Stimulated activated naive CD4-positive, alpha-beta T cell (primary cell): ENCODE measurements around the gene SLC35F2.
"Not testable (repeated sequence)": the region's sequence is repeated elsewhere in the genome, so short reads cannot be mapped to it uniquely, and the experiment has no call there.

Experiments used
- DNase-seq, 6 experiments: peaks; one replicate each; lab custom pipeline; 2025; lab: John Stamatoyannopoulos, UW

The SLC35F2 gene

DNA sequence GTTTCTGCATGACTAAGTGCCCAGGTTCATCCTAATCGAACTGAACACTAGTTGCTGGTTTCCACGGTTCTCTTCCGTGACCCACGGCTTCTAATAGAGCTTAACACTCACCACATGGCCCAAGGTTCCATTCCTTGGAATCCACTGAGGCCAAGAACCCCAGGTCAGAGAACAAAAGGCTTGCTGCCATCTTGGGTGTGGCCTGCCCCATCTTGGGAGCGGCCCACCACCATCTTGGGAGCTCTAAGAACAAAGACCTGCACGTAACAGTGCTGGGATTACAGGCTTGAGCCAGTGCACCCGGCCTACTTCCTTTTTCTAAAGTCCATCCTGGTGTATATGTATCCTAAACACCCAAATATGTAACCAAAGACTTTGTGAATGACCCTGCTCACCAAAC is 68.8 kb downstream of the SLC35F2 start:
- DNase-seq: no peak

DNA sequence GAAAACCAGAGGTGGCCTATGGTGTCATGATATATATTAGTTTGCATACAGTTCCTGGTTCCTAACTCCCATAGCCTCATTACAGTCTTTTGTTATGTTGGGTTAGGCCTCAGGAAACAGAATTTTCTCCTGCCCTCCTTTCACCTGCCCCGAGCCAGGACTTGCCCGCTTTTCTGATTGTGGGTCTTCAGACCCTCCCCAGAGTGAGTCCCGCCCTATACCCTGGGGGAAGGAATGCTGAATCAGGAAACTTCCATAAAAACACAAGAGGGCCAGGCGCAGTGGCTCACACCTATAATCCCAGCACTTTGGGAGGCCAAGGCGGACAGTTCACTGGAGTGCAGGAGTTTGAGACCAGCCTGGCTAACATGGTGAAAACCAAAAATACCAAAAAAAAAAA is 70.9 kb downstream of the SLC35F2 start:
- DNase-seq: no peak

DNA sequence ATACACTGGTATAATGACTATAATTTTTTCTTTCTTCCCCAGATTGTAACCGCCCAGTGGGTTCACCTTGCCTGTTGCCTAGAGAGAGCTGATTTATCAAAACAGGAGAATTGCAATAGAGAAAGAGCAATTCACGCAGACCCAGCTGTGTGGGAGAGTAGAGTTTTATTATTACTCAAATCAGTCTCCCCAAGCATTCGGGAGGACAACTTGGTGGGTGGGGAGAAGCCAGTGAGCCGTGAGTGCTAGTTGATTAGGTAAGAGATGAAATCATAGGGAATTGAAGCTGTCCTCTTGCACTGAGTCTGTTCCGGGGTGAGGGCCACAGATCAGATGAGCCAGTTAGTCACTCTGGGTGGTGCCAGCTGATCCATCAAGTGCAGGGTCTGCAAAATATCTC is 73.2 kb downstream of the SLC35F2 start:
- DNase-seq: no peak

DNA sequence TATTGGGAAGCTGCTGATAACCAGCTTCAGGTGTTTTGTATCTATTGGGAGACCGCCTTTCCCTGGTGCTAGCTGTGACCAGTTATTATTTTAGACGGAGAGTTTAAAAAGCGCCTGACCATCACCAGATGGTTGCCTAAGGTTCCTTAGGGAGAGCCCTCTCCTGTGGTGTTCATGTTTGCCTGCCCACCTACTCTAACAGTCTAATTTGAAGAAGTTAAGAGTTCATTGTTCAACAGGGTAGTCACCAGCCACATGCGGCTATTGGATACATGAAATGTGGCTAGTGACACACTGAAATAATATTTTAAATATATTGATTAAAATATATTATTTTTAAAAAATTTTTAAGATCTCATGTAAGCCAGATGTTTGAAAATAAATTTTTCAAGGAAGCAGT is 75.5 kb downstream of the SLC35F2 start:
- DNase-seq: no peak

DNA sequence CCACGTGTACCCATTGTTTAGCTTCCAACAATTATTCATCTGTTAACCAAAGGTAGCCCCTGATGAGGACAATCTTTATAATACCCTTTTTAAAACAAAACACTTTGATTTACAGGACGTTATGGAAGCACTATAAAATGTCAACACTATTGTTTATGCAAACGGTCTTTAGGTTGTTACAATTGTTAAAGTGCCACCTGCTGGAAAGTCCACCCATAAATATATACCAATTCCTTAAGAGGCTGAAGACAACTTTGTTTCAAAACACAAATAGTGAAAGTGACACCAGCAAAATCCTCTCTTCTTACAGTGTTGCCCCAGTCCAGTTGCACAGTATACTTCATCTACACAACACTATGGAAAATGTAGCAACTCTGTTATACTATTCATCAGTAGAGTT is 77.8 kb downstream of the SLC35F2 start:
- no peak for DNase-seq

DNA sequence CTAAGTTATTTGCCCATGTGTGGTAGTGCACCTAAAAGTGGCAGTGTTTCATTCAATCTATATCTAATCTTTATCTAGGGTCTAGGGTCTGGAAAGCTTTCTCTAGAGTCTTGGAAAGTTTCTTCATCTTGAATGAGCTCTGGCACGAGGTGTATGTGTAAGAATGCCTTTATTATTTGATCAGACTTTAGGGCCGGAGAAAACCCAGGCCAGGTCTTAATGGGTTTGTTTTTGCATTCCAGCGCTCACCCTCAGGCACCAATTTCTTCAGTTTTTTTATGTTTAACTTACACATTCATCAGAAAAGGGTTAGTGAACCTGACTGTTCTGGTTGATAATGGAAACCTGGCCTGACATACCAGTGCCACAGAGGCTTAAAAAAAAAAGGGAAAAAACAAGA is 78.5 kb downstream of the SLC35F2 start:
- DNase-seq: no peak

DNA sequence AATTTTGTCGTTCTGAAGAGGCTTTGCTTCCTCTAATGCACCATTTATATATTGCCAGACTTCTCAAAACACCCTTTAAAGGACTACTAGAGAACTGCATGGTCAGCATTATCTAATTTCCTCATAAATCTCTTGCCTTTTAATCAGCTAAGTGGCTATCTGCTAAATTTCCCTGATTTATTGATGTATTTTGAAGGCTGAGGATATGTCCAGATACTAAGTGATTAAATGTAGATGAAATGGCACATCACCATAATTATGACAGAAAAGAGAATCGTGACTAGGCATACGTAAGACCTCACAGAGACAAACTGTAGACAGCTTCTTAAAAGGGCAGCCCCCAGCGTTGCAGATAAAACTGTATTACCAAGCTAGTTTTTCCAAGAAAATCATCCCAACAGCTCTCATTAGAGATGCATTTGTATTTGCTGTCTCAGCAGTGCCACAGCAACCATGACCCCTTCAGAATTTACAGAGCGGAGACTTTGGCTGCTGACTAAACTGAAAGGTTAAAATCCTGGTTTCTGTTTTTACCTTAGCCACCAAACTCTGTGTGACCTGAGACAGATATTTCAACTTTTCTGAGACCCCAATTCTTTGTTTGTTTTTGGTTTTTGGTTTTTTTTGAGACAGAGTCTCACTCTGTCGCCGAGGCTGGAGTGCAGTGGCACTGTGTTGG is 79.6 kb downstream of the SLC35F2 start:
- no peak for DNase-seq

DNA sequence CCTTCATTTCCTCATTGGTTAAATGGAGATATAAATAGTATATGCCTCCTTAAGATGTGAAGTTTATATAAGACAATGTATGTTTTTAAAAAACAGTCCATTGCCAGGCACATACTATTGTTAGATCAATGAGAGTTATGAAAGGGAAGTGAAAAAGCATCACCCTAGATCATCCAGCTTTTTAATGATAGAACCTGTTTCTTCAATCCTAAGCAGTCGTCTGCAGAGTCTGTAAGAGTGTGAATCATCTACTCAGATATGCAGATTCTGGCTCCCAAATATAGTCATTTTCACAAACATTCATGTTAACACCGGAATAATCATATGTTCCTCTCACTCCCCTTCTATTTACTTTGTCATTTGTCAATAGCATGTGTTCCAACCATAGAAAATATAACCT is 81.5 kb downstream of the SLC35F2 start:
- DNase-seq: no peak

- no peak for DNase-seq
Measured at GRCh38 chr11:107776062-107776461, 82.5 kb downstream of the SLC35F2 start.

DNA sequence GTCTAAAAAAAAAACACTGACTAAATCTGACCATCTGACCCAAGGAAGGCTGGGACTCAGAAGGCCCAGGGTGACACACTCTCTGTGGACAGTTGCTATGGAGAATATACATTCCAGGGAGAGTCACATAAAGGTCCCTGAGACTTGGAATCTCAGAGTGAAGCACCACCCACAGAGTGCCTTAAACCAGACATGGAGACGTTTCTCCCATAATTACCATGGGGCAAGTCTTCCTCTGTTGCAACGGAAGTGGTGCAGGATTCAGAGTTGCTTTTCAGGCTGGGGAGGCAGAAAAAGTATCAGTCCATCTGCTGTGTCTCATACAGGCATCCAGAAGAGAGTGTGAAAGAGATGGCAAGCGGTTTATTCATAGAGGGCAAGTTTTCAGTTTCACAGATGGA is 88.0 kb downstream of the SLC35F2 start:
- DNase-seq: no peak

DNA sequence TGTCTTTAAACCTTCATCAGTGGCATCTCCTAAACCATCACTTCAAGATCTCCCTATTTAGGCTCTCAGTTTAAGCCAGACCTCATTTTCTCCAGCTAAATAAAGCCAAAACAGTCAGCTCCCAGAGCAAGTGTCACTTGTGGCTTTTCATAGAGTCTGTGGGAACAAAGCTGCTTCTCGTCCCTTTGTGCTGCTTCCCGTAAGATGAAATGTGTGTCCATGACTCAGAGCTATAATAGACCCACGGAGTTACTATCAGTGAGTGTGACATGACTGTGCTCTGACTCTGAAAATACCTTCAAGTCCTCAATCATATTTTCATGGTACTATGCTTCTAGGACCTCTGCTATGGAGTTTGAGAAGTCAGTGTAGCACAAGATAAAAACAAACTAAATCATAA is 89.4 kb downstream of the SLC35F2 start:
- no peak for DNase-seq

GRCh38 chr11:107758719-107759355 is 99.8 kb downstream of the SLC35F2 start:
- DNase-seq: not testable (repeated sequence)

- DNase-seq: no peak
Measured at GRCh38 chr11:107757661-107758060, 100.9 kb downstream of the SLC35F2 start.

DNA sequence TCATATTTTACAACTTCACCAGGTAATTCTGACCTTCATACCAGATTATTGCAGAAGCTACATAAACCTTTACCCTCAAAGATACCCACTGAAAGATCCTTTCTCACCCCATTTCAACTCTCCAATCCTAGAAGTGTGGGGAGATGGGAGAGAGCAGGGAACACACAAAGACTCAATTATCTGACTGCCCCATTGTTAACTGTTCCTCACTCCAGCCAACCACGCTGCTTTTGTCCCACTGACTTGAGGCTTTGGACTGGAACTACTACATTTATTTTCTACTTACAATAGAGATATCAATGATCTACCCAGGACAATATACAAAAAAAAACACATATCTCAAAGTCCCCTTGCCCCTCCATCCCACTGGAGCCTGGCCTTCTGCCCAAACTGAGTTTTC is 102.0 kb downstream of the SLC35F2 start:
- DNase-seq: no peak

DNA sequence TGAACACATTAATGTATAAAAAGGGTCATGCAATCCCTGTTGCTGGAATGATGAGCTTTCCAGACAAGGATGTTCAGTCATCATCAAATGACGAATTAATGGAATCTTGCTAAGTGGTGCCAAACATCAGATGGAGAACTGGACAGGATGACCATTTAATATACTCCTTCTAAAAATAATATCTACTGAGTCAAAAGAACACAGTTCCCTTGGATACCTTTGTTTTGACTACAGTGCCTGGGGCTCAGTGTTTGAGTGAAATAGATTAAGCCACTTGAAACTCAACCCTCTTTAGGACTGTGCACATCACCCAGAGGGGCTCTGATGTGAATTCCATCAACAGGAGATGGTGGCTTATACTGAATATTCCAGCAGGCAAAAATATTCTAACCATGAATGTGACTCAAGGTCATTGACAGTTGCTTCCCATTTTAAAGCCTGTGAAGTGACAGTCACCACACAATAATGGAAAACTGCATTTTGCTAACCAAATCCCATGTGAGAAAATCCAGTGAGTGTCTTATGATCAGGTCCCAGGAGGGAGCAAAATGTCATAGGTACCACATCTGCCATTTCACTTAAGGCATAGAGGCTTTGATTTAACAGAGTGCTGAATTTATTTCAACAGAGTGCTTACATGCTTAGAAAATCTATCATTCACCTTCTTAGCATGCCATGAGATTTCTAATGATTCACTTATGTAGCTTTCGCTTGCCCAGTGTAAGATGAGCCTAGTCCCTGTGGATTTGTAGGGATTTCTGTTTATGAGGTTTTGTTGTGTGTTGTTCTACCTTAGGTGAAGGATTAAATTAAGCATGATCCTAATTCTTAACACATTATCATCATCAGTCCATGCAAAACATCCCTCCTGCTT is 105.4 kb downstream of the SLC35F2 start:
- DNase-seq: no peak

DNA sequence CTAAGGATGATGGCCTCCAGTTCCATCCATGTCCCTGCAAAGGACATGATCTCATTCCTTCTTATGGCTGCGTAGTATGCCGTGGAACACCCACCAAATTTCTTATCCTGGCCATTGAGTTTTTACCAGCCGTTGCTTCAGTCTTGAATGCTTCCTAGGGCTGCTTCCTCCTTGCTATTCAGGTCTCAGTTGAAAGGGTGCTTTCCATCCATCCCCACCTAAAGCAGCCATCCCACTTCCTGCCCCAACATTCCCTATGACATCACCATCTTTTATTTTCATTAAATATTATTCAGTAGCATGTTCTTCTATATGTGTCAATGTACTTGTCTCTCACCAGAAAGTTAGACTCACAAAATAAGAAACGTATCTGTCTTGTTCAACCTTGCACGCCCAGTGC is 106.1 kb downstream of the SLC35F2 start:
- no peak for DNase-seq

DNA sequence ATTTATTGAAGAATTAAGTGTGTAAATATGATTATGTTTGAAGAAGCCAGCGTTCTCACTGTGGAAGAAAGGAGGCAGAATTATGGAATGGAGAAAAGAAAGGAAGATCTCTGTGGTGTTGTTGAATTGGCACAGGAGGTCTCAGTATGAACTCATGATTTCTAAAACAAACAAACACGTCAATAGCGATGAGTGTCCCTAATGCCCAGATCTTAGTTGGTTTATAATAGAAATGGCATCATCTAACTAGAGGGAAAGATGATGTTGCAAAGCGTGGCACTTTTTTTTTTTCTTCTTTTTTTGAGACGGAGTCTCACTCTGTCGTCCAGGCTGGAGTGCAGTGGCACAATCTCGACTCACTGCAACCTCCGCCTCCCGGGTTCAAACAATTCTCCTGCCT is 107.5 kb downstream of the SLC35F2 start:
- no peak for DNase-seq

DNA sequence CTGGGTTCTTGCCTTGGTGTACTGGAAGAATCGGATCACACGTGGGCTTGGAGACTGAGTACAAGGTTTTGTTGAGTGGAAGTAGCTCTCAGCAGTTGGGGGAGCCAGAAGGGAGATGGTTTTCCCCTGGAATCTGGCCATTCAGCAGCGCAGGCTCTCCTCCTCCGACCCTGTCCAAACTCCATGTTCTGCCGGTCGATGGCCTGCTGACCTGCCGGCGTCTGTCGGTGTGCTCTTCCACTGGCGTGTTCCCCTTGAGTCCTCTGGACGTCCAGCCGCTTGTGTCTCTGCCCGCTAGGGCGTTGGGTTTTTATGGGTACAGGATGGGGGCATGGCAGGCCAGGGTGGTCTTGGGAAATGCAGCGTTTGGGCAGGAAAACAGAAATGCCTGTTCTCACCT is 108.3 kb downstream of the SLC35F2 start:
- no peak for DNase-seq

GRCh38 chr11:107747622-107748021 is 111.0 kb downstream of the SLC35F2 start:
- DNase-seq: no peak

DNA sequence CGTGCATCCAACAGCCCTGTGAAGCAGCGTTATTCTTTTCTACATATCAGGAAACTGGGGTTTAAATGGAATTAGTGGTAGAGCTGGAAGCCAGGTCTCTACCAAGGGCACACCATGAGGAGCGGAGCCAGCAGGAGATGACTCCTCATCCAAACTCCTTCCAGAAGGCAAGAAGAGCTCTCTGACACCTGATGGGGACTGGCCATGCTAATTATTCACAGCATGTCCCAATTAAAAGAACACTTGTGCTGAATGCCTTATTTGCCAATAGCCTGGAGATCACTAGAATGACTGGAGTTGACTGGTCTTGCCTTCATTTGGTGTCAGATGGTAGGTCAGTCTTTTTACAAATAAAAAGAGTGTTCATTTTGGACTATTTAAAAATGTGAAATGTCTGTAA is 113.9 kb downstream of the SLC35F2 start:
- DNase-seq: no peak

DNA sequence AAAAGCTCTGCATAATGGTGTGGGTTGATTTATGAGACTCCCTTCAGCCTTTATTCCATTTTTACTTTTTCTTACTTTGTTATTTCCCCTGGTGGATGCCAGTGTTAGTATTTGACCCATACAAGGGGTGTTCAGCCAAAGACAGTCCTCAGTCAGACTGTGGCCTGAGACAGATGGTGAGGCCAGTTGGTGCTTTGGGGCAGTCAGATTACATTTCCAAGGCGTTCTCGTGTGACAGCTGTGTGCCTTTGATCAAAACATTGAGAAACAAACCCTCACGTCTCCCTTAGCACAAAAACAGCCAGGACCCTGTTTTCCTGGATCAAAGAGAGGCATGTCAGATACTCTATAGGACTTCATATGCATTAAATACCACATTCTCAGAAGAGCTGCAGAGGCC is 115.4 kb downstream of the SLC35F2 start:
- no peak for DNase-seq

GRCh38 chr11:107741044-107741823 is 117.4 kb downstream of the SLC35F2 start:
- DNase-seq: no peak
